HG03060 (cell line): ENCODE measurements around the gene RSBN1L.
"Not testable (repeated sequence)": the region's sequence is repeated elsewhere in the genome, so short reads cannot be mapped to it uniquely, and the experiment has no call there.

Experiments
- ATAC-seq: cut with Tn5 transposase; IDR thresholded peaks from one replicate; pipeline ENCODE4 v1.9.1; 2021; ENCODE audit warnings: low read depth, moderate number of reproducible peaks; ENCODE audit not compliant: unreplicated experiment

The RSBN1L gene

DNA sequence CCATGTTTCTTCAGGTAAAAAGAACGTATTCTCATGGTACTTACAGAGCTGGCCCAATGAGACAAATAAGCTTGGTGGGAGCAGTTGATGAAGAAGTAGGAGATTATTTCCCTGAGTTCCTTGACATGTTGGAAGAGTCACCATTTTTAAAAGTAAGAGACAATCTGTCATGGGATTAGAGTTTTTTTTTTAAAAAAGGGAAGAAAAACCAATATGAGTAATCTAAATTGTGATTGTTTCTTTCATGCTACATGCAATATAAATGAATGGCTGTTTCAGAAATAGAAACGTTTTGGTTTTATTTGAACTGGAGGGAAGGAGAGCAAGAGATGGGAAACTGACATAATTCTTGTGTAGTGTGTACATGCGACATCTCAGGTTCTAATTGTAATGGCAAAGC, 69.2 kb downstream of the RSBN1L start:
- ATAC-seq: no peak

- no peak for ATAC-seq
Observed at GRCh38 chr7:77765906-77766800, 69.9 kb downstream of the RSBN1L start.

DNA sequence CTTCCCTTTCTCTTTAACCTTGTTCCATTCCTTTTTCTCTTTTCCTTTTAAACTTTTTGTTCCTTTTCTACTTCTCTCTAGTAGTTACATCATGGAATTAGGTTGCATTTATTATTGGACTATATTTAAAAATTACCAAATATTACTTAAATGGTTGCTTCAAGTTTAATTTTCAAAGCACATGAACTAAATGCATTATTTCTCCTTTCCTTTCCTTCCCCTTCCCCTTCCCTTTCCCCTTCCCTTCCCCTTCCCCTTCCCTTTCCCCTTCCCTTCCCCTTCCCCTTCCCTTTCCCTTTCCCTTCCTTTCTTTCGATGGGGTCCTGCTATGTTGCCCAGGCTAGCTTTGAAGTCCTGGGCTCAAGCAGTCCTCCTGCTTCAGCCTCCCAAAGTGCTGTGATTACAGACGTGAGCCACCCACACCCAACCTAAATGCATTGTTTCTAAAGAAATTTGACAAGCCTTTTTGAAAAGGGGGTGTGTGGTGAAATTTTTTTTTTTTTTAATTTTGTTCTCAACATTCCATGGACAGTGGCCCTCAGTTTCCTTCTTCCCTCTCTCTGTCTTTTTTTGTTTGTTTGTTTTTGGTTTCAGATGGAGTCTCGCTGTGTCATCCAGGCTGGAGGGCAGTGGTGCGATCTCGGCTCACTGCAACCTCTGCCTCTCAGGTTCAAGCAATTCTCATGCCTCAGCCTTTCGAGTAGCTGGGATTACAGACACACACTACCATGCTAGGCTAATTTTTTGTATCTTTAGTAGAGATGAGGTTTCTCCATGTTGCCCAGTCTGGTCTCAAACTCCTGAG, 70.7 kb downstream of the RSBN1L start:
- no peak for ATAC-seq

GRCh38 chr7:77770316-77770715, 74.1 kb downstream of the RSBN1L start:
- no peak for ATAC-seq

- ATAC-seq: no peak
Observed at GRCh38 chr7:77771901-77772300, 75.6 kb downstream of the RSBN1L start.

DNA sequence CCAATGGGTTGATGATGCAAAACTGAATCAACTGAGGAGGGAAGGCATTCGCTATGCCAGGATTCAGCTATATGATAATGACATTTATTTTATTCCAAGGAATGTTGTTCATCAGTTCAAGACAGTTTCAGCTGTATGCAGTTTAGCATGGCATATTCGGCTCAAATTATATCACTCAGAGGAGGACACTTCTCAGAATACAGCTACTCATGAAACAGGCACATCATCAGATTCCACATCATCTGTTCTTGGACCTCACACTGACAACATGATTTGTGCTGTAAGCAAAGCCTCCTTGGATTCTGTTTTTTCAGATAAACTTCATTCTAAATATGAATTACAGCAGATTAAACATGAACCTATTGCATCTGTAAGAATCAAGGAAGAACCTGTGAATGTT, 82.3 kb downstream of the RSBN1L start:
- ATAC-seq: no peak

GRCh38 chr7:77782383-77782782, 86.1 kb downstream of the RSBN1L start:
- ATAC-seq: no peak

- ATAC-seq: no peak
Observed at GRCh38 chr7:77783111-77783510, 86.9 kb downstream of the RSBN1L start.

DNA sequence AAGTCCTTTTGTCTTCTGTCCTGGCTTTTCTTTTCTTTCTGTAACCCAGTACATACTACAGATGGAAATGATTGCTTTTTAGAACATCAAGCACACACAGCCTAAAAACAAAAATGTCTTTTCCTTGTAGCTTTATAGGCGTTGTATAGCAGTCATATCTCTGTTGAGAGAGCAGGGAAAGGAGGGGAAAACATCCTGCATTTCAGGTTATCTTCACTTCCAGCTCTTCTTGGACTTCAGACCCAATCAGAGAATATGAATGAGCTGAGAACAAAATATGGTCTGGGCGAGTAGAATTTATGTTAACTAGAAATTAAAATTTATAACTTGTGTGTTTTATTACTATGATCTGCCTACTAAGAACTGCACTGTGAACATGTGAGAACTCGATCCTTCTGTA, 87.3 kb downstream of the RSBN1L start:
- no peak for ATAC-seq

- not testable (repeated sequence) for ATAC-seq
Observed at GRCh38 chr7:77784426-77784825, 88.2 kb downstream of the RSBN1L start.

GRCh38 chr7:77786018-77786417, 89.8 kb downstream of the RSBN1L start:
- ATAC-seq: no peak

DNA sequence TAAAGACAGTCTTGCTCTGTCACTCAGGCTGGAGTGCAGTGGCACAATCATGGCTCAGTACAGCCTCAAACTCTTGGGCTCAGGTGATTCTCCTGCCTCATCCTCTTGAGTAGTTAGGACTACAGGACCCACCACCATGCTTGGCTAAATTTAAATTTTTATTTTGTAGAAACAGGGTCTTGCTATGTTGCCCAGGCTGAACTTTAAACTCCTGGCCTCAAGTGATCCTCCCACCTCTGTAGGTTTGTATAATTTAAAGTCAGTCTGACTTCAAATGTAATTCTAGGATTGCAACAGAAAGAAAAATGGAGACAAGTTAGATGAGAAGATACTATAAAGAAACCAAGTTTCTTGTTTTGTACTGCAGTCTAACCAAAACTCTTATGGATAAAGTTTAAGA, 90.5 kb downstream of the RSBN1L start:
- no peak for ATAC-seq

DNA sequence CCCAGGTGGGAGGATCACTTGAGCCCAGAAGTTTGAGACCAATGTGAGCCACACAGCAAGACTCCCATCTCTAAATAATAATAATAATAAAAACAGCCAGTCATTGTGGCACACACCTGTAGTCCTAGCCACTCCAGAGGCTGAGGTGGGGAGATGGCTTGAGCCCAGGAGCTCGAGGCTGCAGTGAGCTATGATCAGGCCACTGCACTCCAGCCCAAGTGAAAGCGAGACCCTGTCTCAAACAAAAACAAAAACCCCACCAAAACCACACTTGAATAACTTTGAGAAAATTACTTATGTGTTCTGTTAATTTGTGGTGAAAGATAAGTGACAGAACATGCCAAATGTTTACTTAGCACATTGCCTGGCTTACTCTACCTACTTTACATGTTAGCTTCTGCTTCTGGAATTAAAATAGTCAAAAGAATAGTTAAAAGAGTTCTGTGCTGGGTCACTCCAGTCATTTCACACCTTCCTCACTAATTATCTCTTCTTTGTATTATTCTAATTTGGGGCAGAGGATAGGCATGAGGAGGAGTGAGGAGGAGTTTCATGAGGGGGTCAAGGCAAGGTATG, 92.2 kb downstream of the RSBN1L start:
- no peak for ATAC-seq

- no peak for ATAC-seq
Observed at GRCh38 chr7:77791336-77791735, 95.1 kb downstream of the RSBN1L start.

GRCh38 chr7:77791956-77792355, 95.7 kb downstream of the RSBN1L start:
- no peak for ATAC-seq

DNA sequence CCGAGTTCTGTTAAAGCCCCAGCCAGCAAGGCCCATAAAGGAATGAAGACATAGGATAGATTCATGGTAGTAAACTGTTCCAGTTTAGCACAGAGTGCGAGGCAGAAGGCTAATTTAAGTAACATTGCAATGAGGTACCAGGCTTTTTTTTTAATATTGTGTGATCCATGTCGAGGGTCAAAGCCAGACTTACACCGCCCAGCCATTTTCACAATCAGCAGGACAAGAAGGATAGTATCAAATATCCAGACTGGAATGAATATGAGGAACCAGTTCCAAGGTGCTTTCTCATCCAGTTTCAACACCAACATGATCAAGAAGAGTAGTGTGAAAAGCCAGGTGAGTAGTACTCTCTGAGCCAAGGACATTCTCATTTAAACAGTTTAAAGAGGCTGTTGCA, 97.7 kb downstream of the RSBN1L start:
- no peak for ATAC-seq

GRCh38 chr7:77796109-77796508, 99.8 kb downstream of the RSBN1L start:
- ATAC-seq: no peak

GRCh38 chr7:77796960-77797359, 100.7 kb downstream of the RSBN1L start:
- ATAC-seq: no peak

GRCh38 chr7:77797734-77798393, 101.6 kb downstream of the RSBN1L start:
- peak; percentile 6 for ATAC-seq

DNA sequence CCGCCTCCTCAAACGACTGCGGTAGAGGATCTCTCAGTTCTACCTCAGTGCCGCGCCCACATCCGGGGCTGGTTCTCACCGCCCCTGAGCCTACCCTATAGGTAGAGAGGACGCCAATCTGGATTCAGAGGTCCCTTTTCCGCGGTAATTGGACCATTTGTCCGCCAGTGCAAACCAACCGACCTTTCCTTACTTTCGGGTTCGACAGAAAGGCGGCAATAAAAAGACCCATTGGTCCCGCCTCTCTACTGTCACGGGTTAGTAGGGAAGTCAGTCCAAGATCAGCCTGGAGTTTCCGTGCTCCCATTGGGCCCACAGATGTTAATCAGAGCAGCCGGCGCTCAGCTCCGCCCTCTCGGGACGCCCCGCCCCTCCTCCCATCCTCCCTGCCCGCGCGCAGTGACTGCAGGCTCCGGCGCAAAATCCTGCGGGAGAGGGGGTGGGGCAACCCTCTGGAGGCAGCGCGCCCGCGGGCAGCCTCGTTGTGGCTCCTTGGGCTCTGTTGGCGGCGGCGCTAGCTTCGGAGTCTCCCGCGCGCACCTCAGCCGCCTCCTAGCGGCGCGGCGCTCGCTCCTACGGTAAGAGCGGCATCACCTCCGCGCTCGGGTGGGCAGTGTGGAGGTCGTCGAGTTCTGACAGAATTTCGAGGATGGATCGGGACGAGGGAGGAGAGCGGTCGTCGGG, 102.3 kb downstream of the RSBN1L start, which contains the start of the genes PHTF2 and TMEM60:
Gene PHTF2, plus strand, starts transcription at position 380 of the 684 bp plus-strand sequence.
Gene TMEM60, minus strand, starts transcription at position 41 of the 684 bp plus-strand sequence. CDS start 4,061 bp downstream, outside the sequence.
- peak; percentile 83 for ATAC-seq
